GM12872 (cell line): ENCODE data around the gene CHPF.

Experiments used
- CTCF ChIP-seq: IDR thresholded peaks from 3 replicates; pipeline ENCODE4 v1.5.1; 2011; ENCODE audit warnings: low read depth, mild to moderate bottlenecking, low read length, moderate library complexity; ENCODE audit not compliant: insufficient read depth

CHPF gene

GRCh38 chr2:219493086-219493485 lies 50.5 kb downstream of the CHPF start:
- no peak for TF ChIP-seq CTCF

GRCh38 chr2:219492575-219492974 lies 51.0 kb downstream of the CHPF start:
- TF ChIP-seq CTCF = no peak

- TF ChIP-seq CTCF = no peak
Observed at GRCh38 chr2:219491278-219491963, 52.2 kb downstream of the CHPF start.

GRCh38 chr2:219490600-219491130 lies 52.9 kb downstream of the CHPF start:
- no peak for TF ChIP-seq CTCF

- TF ChIP-seq CTCF = no peak
Observed at GRCh38 chr2:219490186-219490585, 53.4 kb downstream of the CHPF start.

GRCh38 chr2:219489315-219489714 lies 54.3 kb downstream of the CHPF start:
- no peak for TF ChIP-seq CTCF
